ENCODE measurements around the gene NFIA.

The NFIA gene

GRCh38 chr1:61439234-61439633 is 356.9 kb downstream of the NFIA start:
- DNase-seq, result no peak

- peak; percentile 71 for DNase-seq
These were observed 359.4 kb downstream of the NFIA start for GRCh38 chr1:61441723-61442262.

- DNase-seq, result no peak
These were observed 360.2 kb downstream of the NFIA start for GRCh38 chr1:61442544-61442943.

- DNase-seq, result no peak
These were observed 361.9 kb downstream of the NFIA start for GRCh38 chr1:61444288-61444687.

- DNase-seq, result no peak
These were observed 363.0 kb downstream of the NFIA start for GRCh38 chr1:61445269-61445825.

- no peak for DNase-seq
These were observed 364.2 kb downstream of the NFIA start for GRCh38 chr1:61446531-61446991.

- DNase-seq, result no peak
These were observed 365.0 kb downstream of the NFIA start for GRCh38 chr1:61447106-61447967.

GRCh38 chr1:61447968-61448430 is 365.6 kb downstream of the NFIA start:
- no peak for DNase-seq

- peak; percentile 89 for DNase-seq
These were observed 366.6 kb downstream of the NFIA start for GRCh38 chr1:61448914-61449313.

GRCh38 chr1:61449410-61449809 is 367.0 kb downstream of the NFIA start:
- DNase-seq, result no peak

- DNase-seq, result no peak
These were observed 368.1 kb downstream of the NFIA start for GRCh38 chr1:61450454-61450853.

- peak; percentile 43 for DNase-seq
These were observed 368.7 kb downstream of the NFIA start for GRCh38 chr1:61450872-61451571.

- DNase-seq, result no peak
These were observed 369.2 kb downstream of the NFIA start for GRCh38 chr1:61451572-61451968.

GRCh38 chr1:61452176-61453035 is 370.0 kb downstream of the NFIA start:
- peak; percentile 79 for DNase-seq

- peak; percentile 97 for DNase-seq
These were observed 371.0 kb downstream of the NFIA start for GRCh38 chr1:61453111-61453961.

- no peak for DNase-seq
These were observed 373.0 kb downstream of the NFIA start for GRCh38 chr1:61455400-61455799.

GRCh38 chr1:61457526-61458040 is 375.2 kb downstream of the NFIA start:
- no peak for DNase-seq

GRCh38 chr1:61459345-61459744 is 377.0 kb downstream of the NFIA start:
- no peak for DNase-seq

- DNase-seq, result no peak
These were observed 377.8 kb downstream of the NFIA start for GRCh38 chr1:61460191-61460590.

Measured in fibroblast of skin of abdomen (primary cell).